Cardiac muscle cell (in vitro differentiated cells and primary cell): Measurements from ENCODE around the gene PFKL. TPM values are rescaled to one million over a fixed set of nuclear protein-coding genes. Genes with fewer than 3 reads are reported as not detected.
A peak's percentile ranks its signal among the peaks of the same experiment; 100 is the strongest.

Source experiments
- DNase-seq, 2 donors: peaks; one replicate each; pipeline versions ENCODE4 v3.0.0 to v3.0.0-alpha.2; 2010 to 2017; ENCODE audit warnings: low read depth in 1 of 2, low spot score in 1 of 2
- H3K27ac ChIP-seq: fragments of 200-600 bp; sonication (generic); 2 replicates; pipeline ENCODE4 v1.5.1; 2016
- H3K27me3 ChIP-seq: fragments of 200-600 bp; sonication (generic); 2 replicates; pipeline ENCODE4 v1.6.0; 2016; ENCODE audit warnings: control low read depth
- H3K36me3 ChIP-seq: fragments of 200-600 bp; sonication (generic); 2 replicates; pipeline ENCODE4 v1.5.1; 2016; ENCODE audit warnings: control low read depth
- H3K4me1 ChIP-seq: fragments of 200-600 bp; sonication (generic); 2 replicates; pipeline ENCODE4 v1.8.1; 2017; ENCODE audit warnings: low read depth, mild to moderate bottlenecking, mixed run types
- H3K4me3 ChIP-seq: fragments of 200-600 bp; sonication (generic); 2 replicates; pipeline ENCODE4 v1.5.1; 2016; ENCODE audit warnings: mild to moderate bottlenecking
- H3K9me3 ChIP-seq: fragments of 200-600 bp; sonication (generic); 2 replicates; pipeline ENCODE4 v1.5.1; 2017; ENCODE audit warnings: low read depth, mild to moderate bottlenecking, control low read depth
- polyA plus RNA-seq: library from polyadenylated mRNA; unstranded; fragments of >200 nt; fragmentation: Nextera tagmentation; extraction: Ambion mirVana; gene quantifications from 2 replicates; pipeline ENCODE4 v1.2.1, GENCODE V29; 2016
- total RNA-seq: library from RNA; depleted of rRNA; stranded (reverse); fragments of >200 nt; gene quantifications from 2 replicates; pipeline ENCODE4 v1.2.3, GENCODE V29; 2016
- TF ChIP-seq, protein P1 (sequence below): IDR thresholded peaks from 2 replicates; pipeline ENCODE4 v1.5.1; 2012; ENCODE audit warnings: low read depth, mild to moderate bottlenecking, low read length

Gene PFKL
- total and polyA plus RNA-seq, 2 experiments from 2014 or later = 204 to 213 TPM

DNA sequence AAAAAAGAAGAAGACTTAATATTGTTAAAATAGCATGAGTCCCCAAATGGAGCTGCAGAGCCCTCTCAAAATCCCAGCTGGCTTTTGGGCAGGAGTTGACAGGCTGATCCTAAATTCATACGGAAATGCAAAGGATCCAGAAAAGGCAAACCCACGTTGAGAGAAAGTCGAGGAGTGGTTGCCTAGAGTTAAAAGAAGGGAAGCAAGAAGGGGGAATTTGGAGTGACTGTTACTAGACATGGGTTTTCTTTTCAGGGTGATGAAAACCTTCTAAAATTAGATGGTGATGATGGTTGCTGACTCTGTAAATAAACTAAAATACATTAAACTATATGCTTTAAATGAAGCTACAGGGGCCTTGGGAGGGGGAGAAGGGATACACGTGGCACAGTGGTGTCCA lies 39.8 kb upstream of the PFKL start:
- TF ChIP-seq, protein P1, sequence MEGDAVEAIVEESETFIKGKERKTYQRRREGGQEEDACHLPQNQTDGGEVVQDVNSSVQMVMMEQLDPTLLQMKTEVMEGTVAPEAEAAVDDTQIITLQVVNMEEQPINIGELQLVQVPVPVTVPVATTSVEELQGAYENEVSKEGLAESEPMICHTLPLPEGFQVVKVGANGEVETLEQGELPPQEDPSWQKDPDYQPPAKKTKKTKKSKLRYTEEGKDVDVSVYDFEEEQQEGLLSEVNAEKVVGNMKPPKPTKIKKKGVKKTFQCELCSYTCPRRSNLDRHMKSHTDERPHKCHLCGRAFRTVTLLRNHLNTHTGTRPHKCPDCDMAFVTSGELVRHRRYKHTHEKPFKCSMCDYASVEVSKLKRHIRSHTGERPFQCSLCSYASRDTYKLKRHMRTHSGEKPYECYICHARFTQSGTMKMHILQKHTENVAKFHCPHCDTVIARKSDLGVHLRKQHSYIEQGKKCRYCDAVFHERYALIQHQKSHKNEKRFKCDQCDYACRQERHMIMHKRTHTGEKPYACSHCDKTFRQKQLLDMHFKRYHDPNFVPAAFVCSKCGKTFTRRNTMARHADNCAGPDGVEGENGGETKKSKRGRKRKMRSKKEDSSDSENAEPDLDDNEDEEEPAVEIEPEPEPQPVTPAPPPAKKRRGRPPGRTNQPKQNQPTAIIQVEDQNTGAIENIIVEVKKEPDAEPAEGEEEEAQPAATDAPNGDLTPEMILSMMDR = no peak
- H3K27me3 ChIP-seq = no peaks in the 10 kb centered on the region
- no peak overlapping the region for H3K27ac ChIP-seq
- DNase-seq = no peak
- no peak overlapping the region for H3K4me3 ChIP-seq
- H3K4me1 ChIP-seq = peaks cover 7% of the 10 kb centered on the region
- no peaks in the 10 kb centered on the region for H3K9me3 ChIP-seq
- no peaks in the 10 kb centered on the region for H3K36me3 ChIP-seq

DNA sequence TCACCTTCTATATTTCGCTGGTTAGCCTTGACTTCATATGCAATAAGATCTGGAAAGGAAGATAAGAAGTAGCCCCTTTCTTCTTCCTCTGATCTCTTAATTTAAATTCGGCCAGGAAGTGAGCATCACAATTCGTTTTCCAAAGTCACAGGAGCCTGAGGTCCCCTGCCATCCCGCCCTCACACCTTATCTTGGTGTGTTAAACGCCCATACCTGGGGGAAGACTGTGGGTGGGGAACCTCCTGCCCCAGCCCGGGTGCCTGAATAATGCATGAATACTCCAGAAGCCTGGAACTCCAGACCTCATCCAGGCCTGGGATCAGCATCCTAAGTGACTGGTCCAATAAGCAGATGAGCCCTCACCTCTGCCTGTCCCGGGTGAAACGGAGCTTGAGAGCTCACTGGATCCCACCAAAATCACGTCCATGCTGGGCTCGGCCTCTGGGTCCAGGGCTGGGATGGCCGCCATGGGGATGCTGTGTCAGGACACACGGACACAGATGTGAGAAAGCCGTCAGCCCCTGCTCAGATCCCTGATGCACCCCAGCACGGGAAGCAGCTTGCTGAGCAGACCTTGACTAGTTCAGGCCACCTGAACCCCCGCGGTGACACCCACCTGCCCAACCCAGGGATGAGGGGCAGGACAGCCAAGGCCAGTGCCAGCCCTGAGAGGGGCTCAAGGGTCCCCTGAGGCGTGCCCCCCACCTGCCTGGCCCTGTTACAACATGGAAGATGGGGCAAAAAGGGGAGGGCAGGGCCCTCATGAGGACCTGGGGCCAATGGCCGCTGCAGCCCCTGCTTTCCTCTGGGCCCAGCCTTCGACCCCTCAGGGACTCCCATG lies 38.8 kb upstream of the PFKL start:
- DNase-seq = no peak

DNA sequence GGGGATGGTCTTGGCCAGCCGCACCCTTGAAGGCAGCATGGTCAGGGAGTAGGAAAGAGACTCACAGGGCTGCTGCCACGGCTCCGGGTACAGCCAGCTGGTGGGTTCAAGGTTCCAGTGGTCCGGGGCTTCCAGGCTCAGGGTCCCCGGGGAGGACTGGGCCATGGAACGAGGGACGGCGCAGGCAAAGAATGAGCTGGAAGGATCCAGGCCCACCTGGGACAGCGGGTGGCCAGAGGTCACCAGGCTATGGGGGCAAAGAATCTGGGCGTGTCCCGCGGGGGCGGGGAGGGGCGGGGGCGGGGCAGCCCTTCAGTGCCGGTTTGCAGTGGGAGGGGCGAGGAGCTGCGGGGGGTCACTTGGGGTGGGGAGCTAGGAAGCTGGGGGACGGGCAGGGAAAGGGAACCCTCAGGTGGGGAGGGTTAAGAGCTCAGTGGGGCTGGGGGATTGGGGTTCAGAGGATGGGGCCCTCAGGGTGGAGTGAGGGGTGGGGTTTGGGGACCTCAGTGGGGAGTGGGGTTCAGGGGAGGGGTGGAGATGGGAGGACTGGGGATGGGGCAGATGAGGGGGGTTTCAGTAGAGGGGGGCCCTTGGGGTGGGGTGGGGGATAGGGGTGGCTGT lies 38.1 kb upstream of the PFKL start, which contains the start of gene DNMT3L:
Gene DNMT3L, minus strand, starts transcription at position 223 of the 621 bp plus-strand sequence. CDS start 638 bp downstream, outside the sequence.
- H3K36me3 ChIP-seq = no peaks in the 10 kb centered on the region
- TF ChIP-seq, protein P1 = no peak
- no peaks in the 10 kb centered on the region for H3K9me3 ChIP-seq
- H3K4me3 ChIP-seq = no peak within 1 kb of the TSS
- H3K27me3 ChIP-seq = no peaks in the 10 kb centered on the region
- no peak within 1 kb of the TSS for H3K27ac ChIP-seq
- DNase-seq = no peak
- peaks cover 7% of the 10 kb centered on the region for H3K4me1 ChIP-seq

More for the DNA sequence above, 38.8 kb upstream of the PFKL start:
- no peaks in the 10 kb centered on the region for H3K27me3 ChIP-seq
- H3K4me3 ChIP-seq = no peak overlapping the region
- TF ChIP-seq, protein P1 = no peak
- no peak overlapping the region for H3K27ac ChIP-seq
- no peaks in the 10 kb centered on the region for H3K9me3 ChIP-seq
- H3K4me1 ChIP-seq = peaks cover 7% of the 10 kb centered on the region
- no peaks in the 10 kb centered on the region for H3K36me3 ChIP-seq

DNA sequence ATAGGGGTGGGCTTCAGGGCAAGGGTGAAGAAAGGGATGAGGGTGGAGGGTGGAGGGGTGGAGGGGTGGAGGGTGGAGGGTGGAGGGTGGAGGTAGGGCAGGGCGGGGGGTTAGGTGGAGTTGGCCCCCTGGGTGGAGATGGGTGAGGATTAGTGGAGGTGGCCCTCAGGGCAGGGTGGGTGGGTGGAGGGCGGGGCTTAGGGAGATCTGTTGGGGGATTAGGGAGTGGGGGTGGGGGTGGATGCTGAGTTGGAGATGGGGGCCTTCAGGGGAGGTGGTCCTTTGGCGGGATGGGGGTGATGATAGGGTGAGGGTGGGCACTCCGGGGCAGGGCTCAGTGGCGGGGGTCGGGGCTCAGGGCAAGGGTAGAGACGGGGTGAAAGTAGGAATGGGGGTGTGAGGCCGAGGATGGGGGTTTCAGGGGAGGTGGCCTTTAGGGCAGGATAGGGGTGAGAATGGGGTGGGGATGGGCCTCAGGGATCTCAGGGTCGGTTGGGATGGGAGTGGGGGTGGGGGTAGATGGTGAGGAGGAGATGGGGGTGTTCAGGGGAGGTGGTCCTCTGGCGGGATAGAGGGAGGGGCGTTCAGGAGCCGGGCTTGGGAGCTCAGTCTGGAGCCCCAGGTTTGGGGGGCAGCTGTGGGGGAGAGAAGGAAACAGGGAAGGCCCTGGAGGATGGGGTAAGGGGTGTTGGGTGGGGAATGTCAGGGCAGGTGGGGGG lies 37.4 kb upstream of the PFKL start:
- no peak for DNase-seq
- TF ChIP-seq, protein P1 = no peak
- H3K27ac ChIP-seq = no peak overlapping the region

DNA sequence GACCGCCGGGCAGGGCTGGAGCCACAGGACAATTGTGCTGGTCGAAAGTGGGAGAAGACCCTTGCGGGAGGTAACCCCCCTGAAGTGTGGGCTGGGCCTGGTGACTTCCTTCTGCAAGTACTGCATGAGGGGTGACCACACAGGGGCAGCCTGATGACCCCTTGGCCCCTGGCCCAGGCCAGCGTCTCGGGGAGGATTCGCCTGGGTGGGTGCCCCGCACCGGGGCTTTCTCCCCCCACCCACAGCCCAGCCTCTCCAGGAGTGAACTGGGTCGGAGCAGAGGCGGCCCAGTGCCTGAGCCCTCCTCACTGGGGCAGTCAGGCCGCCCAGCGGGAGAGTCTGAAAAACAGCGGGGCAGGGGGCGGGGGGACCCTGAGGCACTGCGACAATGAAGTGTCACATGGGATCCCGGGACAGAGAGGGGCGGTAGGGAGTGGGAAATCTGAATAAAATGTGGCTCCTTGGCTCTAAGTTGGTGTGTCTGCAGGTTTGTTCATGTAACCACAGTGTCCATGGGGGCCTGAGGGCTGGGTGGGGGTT lies 36.6 kb upstream of the PFKL start:
- TF ChIP-seq, protein P1 = no peak
- Histone ChIP-seq H3K4me1 (peaks cover 7% of the 10 kb centered on the region), H3K27me3 (no peaks in the 10 kb centered on the region), H3K36me3 (no peaks in the 10 kb centered on the region), H3K27ac (no peak overlapping the region), H3K4me3 (no peak overlapping the region), H3K9me3 (no peaks in the 10 kb centered on the region)
- DNase-seq = peak in 1 of 2 donors; percentile 37

More for the DNA sequence above, 37.4 kb upstream of the PFKL start:
- no peaks in the 10 kb centered on the region for H3K9me3 ChIP-seq
- H3K4me3 ChIP-seq = no peak overlapping the region
- no peaks in the 10 kb centered on the region for H3K27me3 ChIP-seq
- H3K36me3 ChIP-seq = no peaks in the 10 kb centered on the region
- peaks cover 7% of the 10 kb centered on the region for H3K4me1 ChIP-seq
